A549 (cell line): ENCODE results near the gene IRX4. TPM values are rescaled to one million over a fixed set of nuclear protein-coding genes. Genes with fewer than 3 reads are reported as not detected.

Experiments used
- ATAC-seq, 2 experiments: fragments of 200-7000 bp in 1 of 2; fragments of >200 bp in 1 of 2; cut with Nextera tagmentation in 1 of 2; cut with Tn5 transposase in 1 of 2; 3 replicates each; pipeline versions ENCODE4 v1.8.0 to v1.9.1; 2018 to 2020; ENCODE audit warnings: mild to moderate bottlenecking in 1 of 2, moderate library complexity in 1 of 2
- CTCF ChIA-PET: fragments of 300-600 bp; sonication (Branson Sonifier 250); formaldehyde crosslinking; extraction: SDS; loops from one replicate; lab custom pipeline; 2021; ENCODE audit warnings: antibody characterized with exemption, inconsistent platforms; lab: Yijun Ruan, JAX
- POLR2A ChIA-PET: fragments of 350-600 bp; formaldehyde crosslinking; extraction: SDS; loops from one replicate; lab custom pipeline; 2021; ENCODE audit warnings: antibody characterized with exemption, inconsistent platforms; lab: Yijun Ruan, JAX
- DNase-seq, 2 experiments: peaks; one replicate each; pipeline versions ENCODE4 v3.0.0 to v3.0.0-alpha.2; 2011 to 2016; ENCODE audit warnings: low read depth in 1 of 2, low spot score in 1 of 2
- FAIRE-seq: peaks from 2 replicates; lab custom pipeline; 2011; peaks lifted over from hg19 to GRCh38; lab: Jason Lieb, UNC
- H3K27ac ChIP-seq, 2 experiments: fragments of >200 bp; sonication (Bioruptor Twin); formaldehyde crosslinking; 3 replicates each; pipeline ENCODE4 v1.5.1; 2016 to 2017
- H3K4me1 ChIP-seq: fragments of >200 bp; sonication (Bioruptor Twin); formaldehyde crosslinking; 3 replicates; pipeline ENCODE4 v1.6.1; 2016
- H3K4me2 ChIP-seq: fragments of >200 bp; sonication (Bioruptor Twin); formaldehyde crosslinking; 3 replicates; pipeline ENCODE4 v1.6.1; 2016
- H3K4me3 ChIP-seq: fragments of >200 bp; sonication (Bioruptor Twin); formaldehyde crosslinking; 3 replicates; pipeline ENCODE4 v1.5.1; 2016
- H3K9me3 ChIP-seq: fragments of >200 bp; sonication (Bioruptor Twin); formaldehyde crosslinking; 3 replicates; pipeline ENCODE4 v1.6.1; 2016
- BHLHE40 ChIP-seq: IDR thresholded peaks from 2 replicates; pipeline ENCODE4 v1.6.1; 2012; ENCODE audit warnings: low read depth, low read length, inconsistent platforms
- CHD4 ChIP-seq: fragments of 200-600 bp; sonication (generic); IDR thresholded peaks from 2 replicates; pipeline ENCODE4 v1.6.1; 2016; ENCODE audit warnings: antibody characterized with exemption, mild to moderate bottlenecking, borderline replicate concordance
- EHMT2 ChIP-seq: fragments of 200-600 bp; sonication (generic); IDR thresholded peaks from 2 replicates; pipeline ENCODE4 v1.6.1; 2016; ENCODE audit warnings: antibody characterized with exemption, low read depth, mild to moderate bottlenecking, moderate library complexity
- ESRRA ChIP-seq: fragments of 150-350 bp; IDR thresholded peaks from 2 replicates; pipeline ENCODE4 v1.6.1; 2014; ENCODE audit warnings: mild to moderate bottlenecking, low read length, borderline replicate concordance
- FOSB ChIP-seq: fragments of 250-450 bp; sonication (Bioruptor Pico); IDR thresholded peaks from 2 replicates; pipeline ENCODE4 v1.5.0; 2020; ENCODE audit warnings: mild to moderate bottlenecking, moderate library complexity
- GATA3 ChIP-seq: IDR thresholded peaks from 2 replicates; pipeline ENCODE4 v1.6.1; 2012; ENCODE audit warnings: borderline replicate concordance
- HDAC2 ChIP-seq: fragments of 200-600 bp; sonication (generic); IDR thresholded peaks from 2 replicates; pipeline ENCODE4 v1.6.1; 2016
- HOXB5 ChIP-seq: fragments of 250-450 bp; sonication (Bioruptor Pico); IDR thresholded peaks from 2 replicates; pipeline ENCODE4 v1.5.0; 2020; ENCODE audit warnings: mild to moderate bottlenecking, moderate library complexity
- KDM1A ChIP-seq: fragments of 200-600 bp; sonication (generic); IDR thresholded peaks from 2 replicates; pipeline ENCODE4 v1.6.1; 2016; ENCODE audit warnings: low read depth, mild to moderate bottlenecking
- KDM5A ChIP-seq: fragments of 200-600 bp; sonication (generic); IDR thresholded peaks from 2 replicates; pipeline ENCODE4 v1.6.1; 2016; ENCODE audit warnings: antibody characterized with exemption, mild to moderate bottlenecking
- MYC ChIP-seq: IDR thresholded peaks from 2 replicates; pipeline ENCODE4 v1.6.1; 2012; ENCODE audit warnings: mild to moderate bottlenecking, inconsistent platforms, low read length, improper control_type of control experiment, borderline replicate concordance
- POLR2A ChIP-seq: IDR thresholded peaks from 2 replicates; pipeline ENCODE4 v1.6.1; 2012; ENCODE audit warnings: mild to moderate bottlenecking, low read length
- POLR2AphosphoS2 ChIP-seq: conservative IDR thresholded peaks from 2 replicates; pipeline ENCODE4 v1.6.1; 2012; ENCODE audit warnings: low read length, improper control_type of control experiment, inconsistent platforms
- SREBF2 ChIP-seq: fragments of 450-650 bp; IDR thresholded peaks from 2 replicates; pipeline ENCODE4 v1.6.1; 2014; ENCODE audit warnings: mild to moderate bottlenecking, moderate library complexity
- WGBS: methylation state at CpG from one replicate; pipeline ENCODE4 v1.1.6; 2017; ENCODE audit errors: missing lambda C conversion rate; 5-methylcytosine and 5-hydroxymethylcytosine counted together
- polyA plus RNA-seq, 4 experiments: library from polyadenylated mRNA; depleted of rRNA in 3 of 4; stranded (reverse); fragments of >200 nt; fragmentation: RNase III in 1 of 4; extraction: RNeasy Plus Mini Kit Qiagen cat#74134 plus additional on column Dnase treatment in 1 of 4; gene quantifications; 2 replicates in 3 of 4; 3 replicates in 1 of 4; pipeline ENCODE4 v1.2.3, GENCODE V29; 2011 to 2017
- TF ChIP-seq, protein P1 (sequence below): fragments of 250-450 bp; sonication (Bioruptor Pico); IDR thresholded peaks from 2 replicates; pipeline ENCODE4 v1.5.0; 2020; ENCODE audit warnings: low read depth, mild to moderate bottlenecking, moderate library complexity
- TF ChIP-seq, protein P2 (sequence below): fragments of 450-650 bp; IDR thresholded peaks from 2 replicates; pipeline ENCODE4 v1.6.1; 2014; ENCODE audit warnings: antibody characterized with exemption
- TF ChIP-seq, protein P3 (sequence below): fragments of >200 bp; sonication (Bioruptor Twin); formaldehyde crosslinking; IDR thresholded peaks from 3 replicates; pipeline ENCODE4 v1.6.1; 2016
- TF ChIP-seq, protein P4 (sequence below): fragments of 200-600 bp; sonication (generic); IDR thresholded peaks from 2 replicates; pipeline ENCODE4 v1.6.1; 2016; ENCODE audit warnings: antibody characterized with exemption, mild to moderate bottlenecking, moderate library complexity
- TF ChIP-seq, protein P5 (sequence below): IDR thresholded peaks from 2 replicates; pipeline ENCODE4 v1.6.1; 2012; ENCODE audit warnings: low read depth, borderline replicate concordance

Gene IRX4
- polyA plus RNA-seq, 2 of the 4 experiments (the other 2 are of a cell fraction), result 0.04 to 0.06 TPM

DNA sequence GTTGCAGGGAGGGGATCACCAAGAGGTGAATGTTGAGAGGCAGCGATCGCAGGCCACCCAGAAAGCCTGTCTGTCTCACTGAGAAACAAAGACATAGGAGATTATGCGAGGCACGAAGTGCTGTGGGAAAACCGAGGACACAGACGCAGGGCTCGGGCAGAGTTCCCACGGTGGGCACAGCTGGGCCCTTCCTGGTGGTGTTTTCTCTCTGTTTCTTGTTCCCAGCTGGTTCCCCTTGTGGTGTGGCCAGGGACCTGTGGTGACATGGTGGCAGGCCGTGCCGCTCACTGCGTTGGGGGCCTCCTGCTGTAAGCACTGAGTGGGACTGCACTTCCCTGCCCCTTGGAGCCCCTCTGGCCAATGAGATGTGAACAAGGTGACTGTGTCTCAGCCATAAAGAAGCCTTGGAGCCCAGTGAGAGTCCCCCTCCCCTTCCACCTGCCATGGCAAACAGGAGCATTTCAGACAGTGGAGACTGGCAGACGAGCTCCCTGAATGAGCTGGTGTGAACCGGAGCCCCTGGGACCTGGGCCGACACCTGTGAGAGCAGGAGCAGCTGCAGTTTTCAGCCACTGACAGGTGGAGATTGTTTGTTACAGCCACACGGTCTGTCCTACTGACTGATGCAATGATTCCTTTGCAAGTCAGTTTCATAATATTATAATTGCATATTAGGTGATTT lies 13.2 kb upstream of the IRX4 start:
- Histone ChIP-seq H3K4me1 (no peaks in the 10 kb centered on the region), H3K9me3 (no peaks in the 10 kb centered on the region), H3K4me2 (no peak overlapping the region), H3K27ac (no peak overlapping the region), H3K4me3 (no peak overlapping the region)
- WGBS, result 34% methylated on average over 15 of the region's 15 CpGs
- CTCF ChIA-PET, result interaction anchor here (1.3 kb wide), 1 partner anchor 12 kb away, joined by 6 read pairs; no protein-coding TSS in a partner anchor
- DNase-seq (no peak), FAIRE-seq (no peak), ATAC-seq (no peak)
- TF ChIP-seq, protein P1, sequence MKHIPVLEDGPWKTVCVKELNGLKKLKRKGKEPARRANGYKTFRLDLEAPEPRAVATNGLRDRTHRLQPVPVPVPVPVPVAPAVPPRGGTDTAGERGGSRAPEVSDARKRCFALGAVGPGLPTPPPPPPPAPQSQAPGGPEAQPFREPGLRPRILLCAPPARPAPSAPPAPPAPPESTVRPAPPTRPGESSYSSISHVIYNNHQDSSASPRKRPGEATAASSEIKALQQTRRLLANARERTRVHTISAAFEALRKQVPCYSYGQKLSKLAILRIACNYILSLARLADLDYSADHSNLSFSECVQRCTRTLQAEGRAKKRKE, result no peak
- TF ChIP-seq, protein P2, sequence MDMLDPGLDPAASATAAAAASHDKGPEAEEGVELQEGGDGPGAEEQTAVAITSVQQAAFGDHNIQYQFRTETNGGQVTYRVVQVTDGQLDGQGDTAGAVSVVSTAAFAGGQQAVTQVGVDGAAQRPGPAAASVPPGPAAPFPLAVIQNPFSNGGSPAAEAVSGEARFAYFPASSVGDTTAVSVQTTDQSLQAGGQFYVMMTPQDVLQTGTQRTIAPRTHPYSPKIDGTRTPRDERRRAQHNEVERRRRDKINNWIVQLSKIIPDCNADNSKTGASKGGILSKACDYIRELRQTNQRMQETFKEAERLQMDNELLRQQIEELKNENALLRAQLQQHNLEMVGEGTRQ, result no peak
- TF ChIP-seq HOXB5 (no peak), GATA3 (no peak), FOSB (CRISPR knock-in tag) (no peak), CHD4 (no peak), POLR2A (no peak), POLR2AphosphoS2 (no peak), MYC (no peak), KDM5A (no peak), ESRRA (no peak), BHLHE40 (no peak), KDM1A (no peak), SREBF2 (no peak)
- TF ChIP-seq, protein P3, sequence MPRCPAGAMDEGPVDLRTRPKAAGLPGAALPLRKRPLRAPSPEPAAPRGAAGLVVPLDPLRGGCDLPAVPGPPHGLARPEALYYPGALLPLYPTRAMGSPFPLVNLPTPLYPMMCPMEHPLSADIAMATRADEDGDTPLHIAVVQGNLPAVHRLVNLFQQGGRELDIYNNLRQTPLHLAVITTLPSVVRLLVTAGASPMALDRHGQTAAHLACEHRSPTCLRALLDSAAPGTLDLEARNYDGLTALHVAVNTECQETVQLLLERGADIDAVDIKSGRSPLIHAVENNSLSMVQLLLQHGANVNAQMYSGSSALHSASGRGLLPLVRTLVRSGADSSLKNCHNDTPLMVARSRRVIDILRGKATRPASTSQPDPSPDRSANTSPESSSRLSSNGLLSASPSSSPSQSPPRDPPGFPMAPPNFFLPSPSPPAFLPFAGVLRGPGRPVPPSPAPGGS, result no peak
- TF ChIP-seq, protein P4, sequence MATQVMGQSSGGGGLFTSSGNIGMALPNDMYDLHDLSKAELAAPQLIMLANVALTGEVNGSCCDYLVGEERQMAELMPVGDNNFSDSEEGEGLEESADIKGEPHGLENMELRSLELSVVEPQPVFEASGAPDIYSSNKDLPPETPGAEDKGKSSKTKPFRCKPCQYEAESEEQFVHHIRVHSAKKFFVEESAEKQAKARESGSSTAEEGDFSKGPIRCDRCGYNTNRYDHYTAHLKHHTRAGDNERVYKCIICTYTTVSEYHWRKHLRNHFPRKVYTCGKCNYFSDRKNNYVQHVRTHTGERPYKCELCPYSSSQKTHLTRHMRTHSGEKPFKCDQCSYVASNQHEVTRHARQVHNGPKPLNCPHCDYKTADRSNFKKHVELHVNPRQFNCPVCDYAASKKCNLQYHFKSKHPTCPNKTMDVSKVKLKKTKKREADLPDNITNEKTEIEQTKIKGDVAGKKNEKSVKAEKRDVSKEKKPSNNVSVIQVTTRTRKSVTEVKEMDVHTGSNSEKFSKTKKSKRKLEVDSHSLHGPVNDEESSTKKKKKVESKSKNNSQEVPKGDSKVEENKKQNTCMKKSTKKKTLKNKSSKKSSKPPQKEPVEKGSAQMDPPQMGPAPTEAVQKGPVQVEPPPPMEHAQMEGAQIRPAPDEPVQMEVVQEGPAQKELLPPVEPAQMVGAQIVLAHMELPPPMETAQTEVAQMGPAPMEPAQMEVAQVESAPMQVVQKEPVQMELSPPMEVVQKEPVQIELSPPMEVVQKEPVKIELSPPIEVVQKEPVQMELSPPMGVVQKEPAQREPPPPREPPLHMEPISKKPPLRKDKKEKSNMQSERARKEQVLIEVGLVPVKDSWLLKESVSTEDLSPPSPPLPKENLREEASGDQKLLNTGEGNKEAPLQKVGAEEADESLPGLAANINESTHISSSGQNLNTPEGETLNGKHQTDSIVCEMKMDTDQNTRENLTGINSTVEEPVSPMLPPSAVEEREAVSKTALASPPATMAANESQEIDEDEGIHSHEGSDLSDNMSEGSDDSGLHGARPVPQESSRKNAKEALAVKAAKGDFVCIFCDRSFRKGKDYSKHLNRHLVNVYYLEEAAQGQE, result no peak
- TF ChIP-seq, protein P5, sequence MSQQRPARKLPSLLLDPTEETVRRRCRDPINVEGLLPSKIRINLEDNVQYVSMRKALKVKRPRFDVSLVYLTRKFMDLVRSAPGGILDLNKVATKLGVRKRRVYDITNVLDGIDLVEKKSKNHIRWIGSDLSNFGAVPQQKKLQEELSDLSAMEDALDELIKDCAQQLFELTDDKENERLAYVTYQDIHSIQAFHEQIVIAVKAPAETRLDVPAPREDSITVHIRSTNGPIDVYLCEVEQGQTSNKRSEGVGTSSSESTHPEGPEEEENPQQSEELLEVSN, result no peak
- POLR2A ChIA-PET, result no interaction called here

DNA sequence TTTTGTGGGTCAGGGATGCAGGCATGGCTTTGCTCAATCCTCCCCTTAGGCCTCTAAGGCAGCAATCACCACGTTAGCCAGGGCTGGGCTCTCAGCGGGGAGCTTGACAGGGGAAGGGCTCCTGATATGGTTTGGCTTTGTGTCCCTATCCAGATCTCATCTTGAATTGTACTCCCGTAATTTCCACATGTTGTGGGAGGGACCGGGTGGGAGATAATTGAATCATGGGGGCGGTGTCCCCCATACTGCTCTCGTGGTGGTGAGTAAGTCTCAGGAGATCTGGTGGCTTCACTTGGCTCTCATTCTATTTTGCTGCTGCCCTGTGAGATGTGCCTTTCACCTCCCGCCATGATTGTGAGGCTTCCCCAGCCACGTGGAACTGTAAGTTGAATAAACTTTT lies 11.5 kb upstream of the IRX4 start:
- ChIA-PET POLR2A (no interaction called here), CTCF (interaction anchor here (1.6 kb wide), 1 partner anchor 131 kb away, joined by 7 read pairs; no protein-coding TSS in a partner anchor)
- H3K4me3 ChIP-seq, result no peak overlapping the region
- no peak for FAIRE-seq
- TF ChIP-seq EHMT2, result no peak
- no peak for TF ChIP-seq SREBF2
- no peak for TF ChIP-seq MYC
- TF ChIP-seq HDAC2, result no peak
- TF ChIP-seq GATA3, result no peak
- no peak overlapping the region for H3K27ac ChIP-seq
- DNase-seq, result no peak
- no peak for ATAC-seq
- 13% methylated on average over 8 of the region's 8 CpGs for WGBS
- no peaks in the 10 kb centered on the region for H3K9me3 ChIP-seq
- H3K4me1 ChIP-seq, result no peaks in the 10 kb centered on the region
- no peak overlapping the region for H3K4me2 ChIP-seq
